Fibroblast of upper back skin (primary cell): ENCODE results near the gene SPOCK3.
"Not testable (repeated sequence)": the region's sequence is repeated elsewhere in the genome, so short reads cannot be mapped to it uniquely, and the experiment has no call there.

ENCODE experiments used
- DNase-seq: peaks from one replicate; pipeline ENCODE4 v3.0.0-alpha.2; 2013

The SPOCK3 gene

DNA sequence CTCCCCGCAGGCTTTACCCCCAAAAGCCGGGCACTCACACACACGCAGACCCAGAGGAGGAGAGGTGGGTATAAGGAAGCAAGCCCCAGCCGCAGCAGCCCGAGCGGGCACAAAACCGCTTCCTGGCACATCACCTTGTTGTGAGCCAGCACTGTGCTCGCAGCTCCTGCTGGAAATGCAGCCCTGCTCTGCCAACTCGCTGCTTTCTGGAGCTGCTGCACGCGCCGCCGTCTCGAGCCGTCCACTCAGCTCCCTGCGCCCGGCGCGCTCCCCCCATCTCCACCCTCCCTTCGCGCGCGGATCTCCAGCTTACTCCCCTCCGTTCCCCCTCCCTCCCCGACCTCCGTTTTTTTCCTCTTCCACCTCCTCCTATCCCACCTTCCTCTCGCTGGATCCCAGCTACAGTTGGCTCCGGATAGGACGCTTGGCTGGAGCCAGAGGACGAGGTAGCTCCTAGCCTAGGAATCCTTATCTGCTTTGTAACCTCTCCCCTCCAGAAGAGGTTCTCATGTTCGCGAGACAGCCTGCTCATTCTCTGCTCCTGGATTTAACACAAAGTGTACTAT, at the start of gene SPOCK3:
Gene SPOCK3, minus strand, starts transcription at position 179 of the 566 bp plus-strand sequence.
- DNase-seq = peak; percentile 24

GRCh38 chr4:167282171-167282864, 48.0 kb upstream of the SPOCK3 start:
- no peak for DNase-seq

DNA sequence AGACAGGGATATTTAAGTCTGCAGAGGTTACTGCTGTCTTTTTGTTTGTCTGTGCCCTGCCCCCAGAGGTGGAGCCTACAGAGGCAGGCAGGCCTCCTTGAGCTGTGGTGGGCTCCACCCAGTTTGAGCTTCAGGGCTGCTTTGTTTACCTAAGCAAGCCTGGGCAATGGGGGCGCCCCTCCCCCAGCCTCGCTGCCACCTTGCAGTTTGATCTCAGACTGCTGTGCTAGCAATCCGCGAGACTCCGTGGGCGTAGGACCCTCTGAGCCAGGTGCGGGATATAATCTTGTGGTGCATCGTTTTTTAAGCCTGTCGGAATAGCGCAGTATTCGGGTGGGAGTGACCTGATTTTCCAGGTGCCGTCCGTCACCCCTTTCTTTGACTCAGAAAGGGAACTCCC, 47.3 kb upstream of the SPOCK3 start:
- not testable (repeated sequence) for DNase-seq

DNA sequence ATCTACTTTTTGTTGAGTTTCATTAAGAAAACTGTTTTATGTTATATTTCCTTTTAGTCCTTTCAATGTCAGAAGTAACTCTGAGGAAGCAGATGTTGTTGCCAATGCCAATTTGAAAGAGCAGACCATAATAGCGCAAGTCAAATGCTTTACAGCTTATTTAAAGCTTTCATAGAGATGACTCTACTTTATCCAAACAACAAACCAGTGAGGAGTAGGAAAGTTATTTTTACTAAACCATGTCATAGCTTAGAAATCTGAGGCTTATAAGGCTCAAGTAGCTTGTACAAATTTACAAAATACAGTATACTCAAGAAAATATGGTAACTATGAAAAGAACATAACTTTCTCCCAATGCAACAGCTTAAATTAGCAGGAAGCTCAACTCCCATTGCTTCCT, 40.1 kb upstream of the SPOCK3 start:
- no peak for DNase-seq

GRCh38 chr4:167265231-167265630, 30.9 kb upstream of the SPOCK3 start:
- DNase-seq = no peak

- no peak for DNase-seq
Observed at GRCh38 chr4:167248271-167248670, 14.0 kb upstream of the SPOCK3 start.

GRCh38 chr4:167239627-167240026, 5.3 kb upstream of the SPOCK3 start:
- DNase-seq = no peak

- DNase-seq = no peak
Observed at GRCh38 chr4:167238226-167238625, 3.9 kb upstream of the SPOCK3 start.

- DNase-seq = no peak
Observed at GRCh38 chr4:167233685-167234315, 494 bp downstream of the SPOCK3 start.

GRCh38 chr4:167232805-167233684, 1.2 kb downstream of the SPOCK3 start:
- no peak for DNase-seq

GRCh38 chr4:167230744-167231143, 3.5 kb downstream of the SPOCK3 start:
- DNase-seq = no peak

DNA sequence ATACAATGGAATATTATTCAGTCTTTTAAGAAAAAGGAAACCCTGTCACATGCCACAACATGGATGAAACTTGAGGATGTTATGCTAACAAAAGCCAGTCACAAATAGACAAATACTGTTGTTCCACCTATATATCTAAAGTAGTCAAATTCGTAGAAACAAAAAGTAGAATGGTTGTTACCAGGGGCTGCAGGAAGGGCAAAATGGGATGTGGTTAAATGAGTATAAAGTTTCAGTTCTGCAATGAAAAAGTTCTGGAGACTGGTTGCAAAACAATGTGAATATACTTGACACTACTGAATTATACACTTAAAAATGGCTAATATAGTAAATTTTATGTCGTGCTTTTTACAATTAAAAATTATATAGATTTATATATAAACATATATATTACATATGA, 12.2 kb downstream of the SPOCK3 start:
- DNase-seq = no peak

DNA sequence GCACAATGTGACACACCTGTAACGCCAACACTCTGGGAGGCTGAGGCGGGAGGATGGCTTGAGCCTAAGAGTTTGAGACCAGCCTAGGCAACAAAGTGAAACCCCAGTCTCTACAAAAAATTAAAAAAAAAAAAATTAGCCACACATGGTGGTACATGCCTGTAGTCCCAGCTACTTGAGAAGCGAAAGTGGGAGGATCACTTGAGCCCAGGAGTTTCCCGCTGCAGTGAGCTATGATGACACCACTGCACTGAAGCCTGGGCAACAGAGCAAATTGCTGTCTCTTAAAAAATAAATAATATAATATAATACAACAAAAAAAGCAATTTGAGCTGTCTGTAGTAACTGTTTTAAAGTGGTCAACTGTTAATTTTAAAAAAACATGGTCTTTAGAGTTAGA, 13.2 kb downstream of the SPOCK3 start:
- no peak for DNase-seq

DNA sequence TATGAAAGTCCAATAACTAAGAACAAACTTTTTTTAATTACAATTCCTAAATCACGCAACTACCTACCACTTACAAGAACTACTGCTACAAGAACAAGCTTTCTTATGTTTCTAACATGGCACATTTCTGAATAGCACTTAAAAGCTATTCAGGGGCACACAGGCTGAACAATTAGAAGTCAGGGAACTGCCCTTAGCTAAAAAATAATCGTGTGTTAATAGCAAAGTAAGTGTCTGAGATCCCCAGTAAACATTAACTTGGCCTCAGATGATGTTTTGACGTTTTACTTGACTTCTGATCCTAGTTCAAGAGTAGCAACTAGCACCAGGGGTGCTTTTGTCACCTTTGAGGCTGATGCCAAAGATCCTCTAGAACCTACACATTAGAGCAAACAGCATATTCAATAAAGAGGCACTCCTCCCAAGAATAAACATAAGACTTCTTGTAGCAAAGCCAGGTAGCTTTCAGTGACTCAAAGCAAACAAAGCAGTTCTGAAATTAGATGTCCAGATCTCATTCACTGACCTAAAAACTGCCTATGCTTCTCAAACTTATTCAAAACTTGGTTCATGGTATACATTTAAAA, 16.2 kb downstream of the SPOCK3 start:
- DNase-seq = no peak

DNA sequence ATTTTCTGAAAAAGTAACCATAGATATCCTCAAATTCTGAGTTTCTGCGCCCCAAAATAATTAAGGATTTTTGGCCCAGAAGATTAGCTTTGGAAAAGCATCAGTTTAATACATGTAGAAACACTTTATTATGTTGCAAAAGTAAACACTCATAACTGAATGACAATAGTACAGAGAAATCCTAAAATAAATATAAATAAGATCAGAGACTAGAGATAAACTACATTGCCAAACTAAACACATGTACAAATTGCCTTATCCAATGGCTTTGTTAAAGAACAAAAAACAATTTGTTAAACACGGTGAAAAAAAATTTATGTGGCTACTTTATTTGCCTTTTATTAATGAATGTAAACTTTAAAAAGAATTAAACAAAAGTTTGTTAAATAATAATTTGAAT, 17.5 kb downstream of the SPOCK3 start:
- DNase-seq = no peak

DNA sequence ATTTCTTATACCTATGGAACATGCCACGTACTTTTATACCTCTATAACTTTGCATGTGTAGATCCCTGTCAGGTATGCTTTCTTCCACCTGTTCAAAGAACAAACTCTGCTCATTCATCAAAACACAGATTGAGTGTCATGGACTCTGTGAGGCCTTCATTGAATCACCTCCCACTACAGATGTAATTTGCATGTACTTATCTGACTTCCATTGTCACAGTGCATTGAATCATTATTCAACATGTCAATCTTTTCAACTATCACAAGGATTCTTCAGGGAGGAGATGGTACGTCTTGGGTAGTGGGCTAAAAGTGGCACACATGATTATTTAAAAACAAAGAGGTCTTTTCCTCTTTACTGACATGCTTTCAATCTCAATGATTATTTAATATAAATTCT, 24.1 kb downstream of the SPOCK3 start:
- DNase-seq = no peak

- peak; percentile 1 for DNase-seq
Observed at GRCh38 chr4:167196344-167197012, 37.8 kb downstream of the SPOCK3 start.

DNA sequence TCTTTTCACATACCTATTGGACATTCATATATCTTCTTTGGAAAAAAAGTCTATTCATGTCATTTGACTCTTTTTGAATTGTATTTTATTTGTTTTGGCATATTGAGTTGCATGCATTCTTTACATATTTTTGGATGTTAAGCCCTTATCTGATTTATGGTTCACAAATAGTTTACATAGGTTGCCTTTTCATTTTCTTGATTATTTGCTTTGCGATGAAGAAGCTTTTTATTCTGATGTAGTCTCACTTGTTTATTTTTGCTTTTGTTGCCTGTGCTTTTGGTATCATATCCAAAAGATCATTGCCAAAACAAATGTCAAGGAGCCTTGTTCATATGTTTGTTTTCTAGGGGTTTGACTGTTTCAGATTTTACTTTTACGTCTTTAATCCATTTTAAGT, 43.9 kb downstream of the SPOCK3 start:
- DNase-seq = no peak

GRCh38 chr4:167185465-167185864, 48.8 kb downstream of the SPOCK3 start:
- no peak for DNase-seq

DNA sequence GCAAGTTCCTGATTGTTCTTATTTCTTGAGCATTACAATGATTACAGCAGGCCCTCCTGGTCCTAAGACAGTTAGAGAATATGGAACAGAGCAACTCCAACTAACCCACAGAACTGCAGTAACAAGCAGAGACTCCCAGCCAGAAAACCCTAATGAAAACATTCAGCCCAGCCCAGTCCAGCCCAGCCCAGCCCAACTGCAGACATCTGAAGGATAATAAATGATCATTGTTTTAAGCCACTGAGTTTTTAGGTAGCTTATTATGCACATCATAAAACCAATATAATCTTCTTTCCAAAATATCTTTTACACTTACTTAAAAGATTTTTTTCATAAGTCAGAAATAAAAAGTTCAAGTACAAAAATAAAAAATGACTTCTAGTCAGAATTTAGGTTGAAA, 51.3 kb downstream of the SPOCK3 start:
- no peak for DNase-seq

DNA sequence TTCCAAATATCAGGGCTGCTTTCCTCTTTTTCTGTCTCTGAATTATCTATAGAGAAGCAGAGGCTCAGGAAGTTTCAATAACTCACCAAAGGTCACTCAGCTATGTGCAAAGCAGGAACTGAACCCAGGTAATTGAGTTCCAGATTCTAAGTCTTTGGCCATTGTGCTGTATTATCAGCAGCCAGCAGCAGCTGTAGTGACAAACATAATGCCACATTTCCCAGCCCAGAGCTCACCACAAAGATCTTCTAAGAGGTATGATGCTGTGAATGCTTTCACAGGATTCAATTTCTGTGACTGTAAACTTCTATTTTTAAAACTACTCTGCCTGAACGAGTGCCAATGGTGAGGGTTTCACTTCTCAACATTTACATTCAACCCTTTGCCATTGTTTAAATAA, 56.4 kb downstream of the SPOCK3 start:
- no peak for DNase-seq

DNA sequence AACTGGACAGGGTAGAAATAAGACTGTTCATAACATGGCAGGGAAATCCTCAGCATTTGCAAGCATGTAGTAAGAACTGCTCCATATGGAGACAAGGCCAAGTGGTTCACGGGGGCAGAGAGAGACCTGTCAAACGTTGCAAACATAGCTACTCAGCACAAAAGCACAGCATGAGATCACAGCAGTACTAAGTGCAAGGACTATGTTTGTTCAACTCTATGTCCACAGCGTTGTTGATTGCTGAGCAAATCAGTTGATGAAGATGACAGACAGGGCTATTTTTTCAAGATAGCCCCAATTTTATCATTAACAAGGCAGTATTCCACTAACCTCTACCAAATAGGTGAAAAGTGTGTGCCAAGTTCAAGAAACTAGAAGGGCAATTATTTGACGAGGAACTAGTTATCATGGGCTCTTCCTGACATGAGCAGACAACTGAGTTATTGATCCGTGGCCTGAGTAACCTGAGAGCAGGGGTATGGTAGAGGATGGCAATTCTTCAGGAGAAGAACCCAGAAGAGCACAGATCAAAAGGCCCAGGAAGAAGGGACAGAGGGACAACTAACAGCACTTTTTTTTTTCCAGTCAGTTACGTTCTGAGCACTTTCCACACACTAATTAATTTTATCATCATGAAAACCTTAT, 57.4 kb downstream of the SPOCK3 start:
- no peak for DNase-seq
